Ectodermal cell (in vitro differentiated cells): ENCODE measurements around the gene DTNBP1.

Experiments
- H3K27ac ChIP-seq: 2 replicates; pipeline ENCODE4 v1.7.0; 2013; ENCODE audit warnings: mild to moderate bottlenecking, low read depth, low read length; ENCODE audit not compliant: insufficient read depth, poor library complexity, severe bottlenecking
- H3K27me3 ChIP-seq: 2 replicates; pipeline ENCODE4 v1.7.0; 2013; ENCODE audit warnings: mild to moderate bottlenecking, low read length; ENCODE audit not compliant: insufficient read depth, control insufficient read depth, poor library complexity, severe bottlenecking
- H3K36me3 ChIP-seq: one replicate; pipeline ENCODE4 v1.7.0; 2013; ENCODE audit warnings: low read length; ENCODE audit not compliant: control insufficient read depth, insufficient read depth
- H3K4me1 ChIP-seq: one replicate; pipeline ENCODE4 v1.7.0; 2013; ENCODE audit warnings: low read length; ENCODE audit not compliant: control insufficient read depth, insufficient read depth
- H3K4me3 ChIP-seq: 2 replicates; pipeline ENCODE4 v1.7.0; 2013; ENCODE audit warnings: low read depth, low read length, control low read depth; ENCODE audit not compliant: insufficient read depth
- H3K9me3 ChIP-seq: 2 replicates; pipeline ENCODE4 v1.7.0; 2013; ENCODE audit warnings: mild to moderate bottlenecking, low read length, moderate library complexity; ENCODE audit not compliant: control insufficient read depth
- WGBS, 2 experiments: methylation state at CpG; one replicate each; pipeline ENCODE4 v1.1.7; 2013; ENCODE audit warnings: missing lambda C conversion rate in 2 of 2; 5-methylcytosine and 5-hydroxymethylcytosine counted together

Gene DTNBP1

DNA sequence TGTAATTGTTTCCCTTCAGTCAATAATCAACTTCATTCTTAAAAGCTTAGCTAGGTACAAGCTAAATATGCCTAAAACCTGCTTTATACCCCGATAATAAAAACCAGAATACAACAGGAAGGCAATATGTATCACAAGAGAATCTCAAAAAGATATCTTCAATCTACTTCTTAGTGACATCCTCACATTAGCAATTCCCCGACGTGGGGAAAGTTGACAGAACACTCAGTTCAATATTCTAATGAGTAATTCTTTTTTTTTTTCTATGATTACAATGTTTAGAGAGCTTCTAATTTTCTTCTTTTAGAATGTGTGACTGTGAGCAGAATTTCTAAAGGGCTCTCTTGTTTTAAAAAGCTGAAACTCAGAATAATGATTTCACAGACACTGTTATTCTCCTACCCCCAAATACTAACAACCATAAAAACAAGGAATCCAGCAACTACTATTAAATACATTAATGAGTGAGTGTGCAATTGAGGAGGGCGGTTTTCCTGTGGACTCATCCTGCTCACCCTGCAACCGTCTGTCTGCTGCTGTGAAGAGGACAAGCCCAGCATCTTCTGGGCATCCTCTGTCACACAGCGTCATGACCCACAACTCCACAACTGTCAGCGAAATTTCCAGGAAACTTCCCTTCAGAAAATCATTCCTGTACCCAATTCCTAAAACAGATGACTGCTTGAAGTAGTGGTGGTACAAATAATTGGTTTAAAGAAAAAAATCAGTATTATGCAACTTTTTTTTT lies 68.1 kb downstream of the DTNBP1 start:
- Histone ChIP-seq H3K27ac (no peak overlapping the region), H3K4me1 (no peaks in the 10 kb centered on the region), H3K4me3 (no peak overlapping the region), H3K36me3 (no peaks in the 10 kb centered on the region), H3K9me3 (no peaks in the 10 kb centered on the region), H3K27me3 (no peaks in the 10 kb centered on the region)
- 95 to 97% methylated on average over 4 to 7 of the region's 7 CpGs for WGBS, 2 experiments

DNA sequence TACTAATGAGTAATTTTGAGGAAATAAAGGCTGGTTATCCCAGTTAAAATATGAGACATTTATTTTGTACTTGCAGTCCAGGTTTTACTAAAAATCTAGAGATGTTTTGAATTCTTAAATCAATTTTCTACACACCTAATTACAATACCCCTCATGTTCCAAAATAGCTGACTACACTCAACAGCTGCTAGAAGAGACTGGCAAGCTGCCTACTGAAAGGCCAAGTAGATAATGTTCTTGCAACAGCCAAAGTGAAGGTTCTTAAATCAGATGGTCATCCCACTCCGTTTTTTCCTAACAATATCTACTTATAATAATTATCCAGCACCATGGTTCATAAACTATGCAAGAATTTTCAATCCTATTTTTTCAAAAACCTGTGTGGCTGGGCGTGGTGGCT lies 69.0 kb downstream of the DTNBP1 start:
- Histone ChIP-seq H3K27me3 (no peaks in the 10 kb centered on the region), H3K27ac (no peak overlapping the region), H3K4me3 (no peak overlapping the region), H3K36me3 (no peaks in the 10 kb centered on the region), H3K4me1 (no peaks in the 10 kb centered on the region), H3K9me3 (no peaks in the 10 kb centered on the region)
- 88 to 89% methylated on average over 2 of the region's 2 CpGs for WGBS, 2 experiments

DNA sequence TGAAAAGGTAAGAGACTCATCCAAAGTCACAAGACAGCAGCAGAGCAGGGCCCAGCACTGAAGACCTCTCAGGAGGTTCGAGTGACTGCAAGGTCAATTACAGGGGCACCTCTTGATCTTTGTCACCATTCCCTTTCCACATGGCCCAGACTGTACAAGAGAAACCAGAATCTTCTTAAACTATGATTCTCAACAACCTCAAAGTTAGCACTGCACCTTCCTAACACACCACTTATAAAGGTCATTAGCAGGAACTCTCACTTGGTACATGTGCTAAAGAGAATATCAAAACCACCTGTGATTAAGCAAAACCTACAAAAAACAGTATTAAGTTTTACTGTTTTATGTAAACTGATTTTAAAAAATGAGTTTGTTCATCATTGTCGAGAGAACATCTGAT lies 70.2 kb downstream of the DTNBP1 start:
- H3K4me1 ChIP-seq = no peaks in the 10 kb centered on the region
- H3K4me3 ChIP-seq = no peak overlapping the region
- H3K9me3 ChIP-seq = no peaks in the 10 kb centered on the region
- no peaks in the 10 kb centered on the region for H3K27me3 ChIP-seq
- 86 to 92% methylated on average over 1 of the region's 2 CpGs for WGBS, 2 experiments
- no peaks in the 10 kb centered on the region for H3K36me3 ChIP-seq
- H3K27ac ChIP-seq = no peak overlapping the region

DNA sequence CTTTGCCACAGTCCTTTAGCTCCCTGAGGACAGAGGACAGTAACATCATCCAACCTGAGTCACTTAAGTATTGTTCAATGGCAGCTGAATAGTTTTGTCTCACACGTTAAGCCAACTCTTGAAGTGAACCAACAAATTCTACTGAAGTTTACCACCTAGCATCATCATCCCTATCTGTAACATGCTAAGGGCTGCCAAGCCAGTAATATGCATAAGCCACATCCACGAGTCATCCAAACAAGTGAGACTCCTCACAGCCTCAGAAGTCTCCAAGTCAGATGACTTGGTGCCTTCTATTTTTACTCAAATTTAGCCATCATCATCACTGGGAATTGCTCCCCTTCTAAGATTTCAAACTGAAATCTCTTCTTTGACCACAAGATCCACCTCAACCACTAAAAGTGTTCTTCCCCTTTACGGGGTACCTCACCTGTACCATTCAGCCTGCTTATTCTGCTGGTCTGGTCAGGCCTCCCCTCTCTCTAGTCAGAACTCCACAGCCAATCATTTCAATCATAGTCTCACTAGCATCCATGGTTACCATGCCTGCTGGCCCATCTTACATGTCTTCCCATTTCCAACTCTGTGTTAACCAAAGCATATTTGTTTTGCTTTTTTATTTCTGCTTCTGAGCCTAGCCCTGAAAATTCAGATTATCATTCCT lies 73.7 kb downstream of the DTNBP1 start:
- 75 to 85% methylated on average over 3 of the region's 3 CpGs for WGBS, 2 experiments
- Histone ChIP-seq H3K9me3 (no peaks in the 10 kb centered on the region), H3K27ac (no peak overlapping the region), H3K4me1 (no peaks in the 10 kb centered on the region), H3K36me3 (no peaks in the 10 kb centered on the region), H3K27me3 (no peaks in the 10 kb centered on the region), H3K4me3 (no peak overlapping the region)

DNA sequence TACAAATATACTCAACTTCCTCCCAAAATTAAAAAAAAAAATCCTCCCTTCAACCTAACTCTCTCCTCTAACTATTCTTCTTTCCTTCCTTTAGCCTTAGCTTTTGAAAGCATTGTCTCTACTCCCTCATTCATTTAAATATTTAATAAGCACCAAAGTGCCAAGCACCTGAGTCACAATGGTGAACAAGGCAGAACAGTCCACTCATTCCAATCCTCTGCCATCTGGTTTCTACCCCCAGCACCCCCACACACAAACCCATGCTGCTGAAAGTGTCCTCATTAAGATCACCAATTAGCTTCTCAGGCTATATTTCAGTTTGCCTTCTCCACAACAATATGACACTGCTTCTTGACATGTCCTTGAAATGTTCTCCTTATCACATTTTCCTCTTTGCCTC lies 76.3 kb downstream of the DTNBP1 start:
- H3K4me1 ChIP-seq = no peaks in the 10 kb centered on the region
- no peaks in the 10 kb centered on the region for H3K36me3 ChIP-seq
- H3K4me3 ChIP-seq = no peak overlapping the region
- no peaks in the 10 kb centered on the region for H3K9me3 ChIP-seq
- H3K27me3 ChIP-seq = no peaks in the 10 kb centered on the region
- no peak overlapping the region for H3K27ac ChIP-seq

DNA sequence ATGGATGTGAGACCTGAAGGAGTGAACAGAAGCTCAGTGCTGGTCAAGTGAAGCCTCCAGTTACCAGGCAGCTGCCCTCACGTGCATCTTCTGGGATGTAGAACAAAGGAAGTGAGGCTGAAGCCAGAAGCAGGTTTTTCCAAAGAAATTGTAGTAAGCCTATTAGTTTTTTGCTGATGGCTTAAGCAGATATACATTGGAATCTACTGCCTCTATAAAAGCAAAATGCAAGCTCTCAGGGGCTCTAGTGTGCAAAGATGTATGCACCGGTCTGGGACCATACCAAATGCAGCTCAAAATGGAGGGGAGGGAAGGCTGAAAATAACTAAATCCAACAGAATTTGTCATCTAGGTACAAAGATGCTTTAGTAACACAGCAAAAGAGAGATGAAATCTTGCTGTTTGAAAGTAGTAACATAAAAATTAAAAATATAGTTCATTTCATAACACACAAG lies 77.0 kb downstream of the DTNBP1 start:
- Histone ChIP-seq H3K4me1 (no peaks in the 10 kb centered on the region), H3K27ac (no peak overlapping the region), H3K9me3 (no peaks in the 10 kb centered on the region), H3K36me3 (no peaks in the 10 kb centered on the region), H3K27me3 (no peaks in the 10 kb centered on the region), H3K4me3 (no peak overlapping the region)
- WGBS, 2 experiments = 54 to 79% methylated on average over 2 of the region's 2 CpGs

DNA sequence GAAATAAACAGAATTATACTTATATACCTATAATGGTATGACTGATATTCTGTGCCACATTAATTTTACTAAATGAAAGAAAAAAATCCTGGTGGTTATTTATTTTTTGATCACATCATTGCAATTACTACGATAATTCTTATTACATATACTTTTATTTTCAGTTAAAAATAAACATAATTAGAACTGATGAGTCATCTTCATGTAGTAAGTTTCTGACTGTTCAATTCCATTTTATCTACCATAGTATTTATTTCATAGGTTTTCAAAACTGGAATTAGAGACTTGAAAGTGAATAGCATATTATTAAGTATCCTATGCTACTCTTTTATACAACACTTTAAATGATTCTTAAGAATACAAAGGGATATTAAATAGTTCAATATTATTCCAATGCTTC lies 80.3 kb downstream of the DTNBP1 start:
- Histone ChIP-seq H3K27ac (no peak overlapping the region), H3K27me3 (no peaks in the 10 kb centered on the region), H3K9me3 (no peaks in the 10 kb centered on the region), H3K4me3 (no peak overlapping the region), H3K36me3 (no peaks in the 10 kb centered on the region), H3K4me1 (no peaks in the 10 kb centered on the region)
- no CpG with 5 or more reads among the region's 1 CpG for WGBS, 2 experiments

DNA sequence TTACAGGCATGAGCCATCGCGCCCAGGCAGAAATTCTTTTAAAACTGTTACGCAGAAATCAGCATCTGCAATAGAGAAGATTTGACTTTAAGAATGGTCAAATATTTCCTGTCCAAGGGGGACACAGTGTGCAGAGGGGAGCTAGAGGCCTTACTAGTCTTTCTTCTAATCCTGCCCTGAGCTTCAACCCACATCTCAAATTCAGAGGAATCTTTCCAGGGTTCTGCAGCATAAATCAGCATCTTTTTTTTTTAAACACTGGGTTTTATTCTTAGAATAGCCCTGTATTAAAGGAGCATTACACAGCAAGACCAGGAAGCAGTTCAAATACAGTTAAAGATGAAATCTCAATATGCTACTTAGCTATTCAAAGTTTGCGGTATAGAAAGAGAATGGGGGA lies 81.1 kb downstream of the DTNBP1 start:
- Histone ChIP-seq H3K27me3 (no peaks in the 10 kb centered on the region), H3K4me1 (no peaks in the 10 kb centered on the region), H3K36me3 (no peaks in the 10 kb centered on the region), H3K4me3 (no peak overlapping the region), H3K9me3 (no peaks in the 10 kb centered on the region), H3K27ac (no peak overlapping the region)
- WGBS, 2 experiments = 96 to 100% methylated on average over 3 of the region's 4 CpGs

DNA sequence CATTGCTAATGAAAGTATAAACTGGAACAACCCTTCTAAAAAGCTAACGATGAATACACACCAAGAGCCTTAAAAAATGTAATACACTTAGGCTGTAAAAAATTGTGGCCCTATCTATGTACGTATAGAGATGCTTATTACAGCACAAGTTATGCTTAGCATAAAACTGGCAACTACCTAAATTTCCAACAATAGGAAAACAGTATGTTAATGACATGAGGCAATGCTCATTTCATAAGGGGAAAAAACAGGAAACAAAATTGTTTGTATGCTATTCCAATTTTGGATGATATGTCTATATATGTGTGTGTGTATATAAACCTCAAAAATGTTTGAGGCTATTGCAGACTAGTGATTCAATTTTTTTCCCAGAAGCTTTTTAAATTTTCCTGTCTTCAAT lies 82.5 kb downstream of the DTNBP1 start:
- Histone ChIP-seq H3K9me3 (no peaks in the 10 kb centered on the region), H3K36me3 (no peaks in the 10 kb centered on the region), H3K4me1 (no peaks in the 10 kb centered on the region), H3K27ac (no peak overlapping the region), H3K27me3 (no peaks in the 10 kb centered on the region), H3K4me3 (no peak overlapping the region)
- WGBS, 2 experiments = 97% methylated on average over 2 of the region's 2 CpGs; no CpG with 5 or more reads in 1 of the 2 experiments

DNA sequence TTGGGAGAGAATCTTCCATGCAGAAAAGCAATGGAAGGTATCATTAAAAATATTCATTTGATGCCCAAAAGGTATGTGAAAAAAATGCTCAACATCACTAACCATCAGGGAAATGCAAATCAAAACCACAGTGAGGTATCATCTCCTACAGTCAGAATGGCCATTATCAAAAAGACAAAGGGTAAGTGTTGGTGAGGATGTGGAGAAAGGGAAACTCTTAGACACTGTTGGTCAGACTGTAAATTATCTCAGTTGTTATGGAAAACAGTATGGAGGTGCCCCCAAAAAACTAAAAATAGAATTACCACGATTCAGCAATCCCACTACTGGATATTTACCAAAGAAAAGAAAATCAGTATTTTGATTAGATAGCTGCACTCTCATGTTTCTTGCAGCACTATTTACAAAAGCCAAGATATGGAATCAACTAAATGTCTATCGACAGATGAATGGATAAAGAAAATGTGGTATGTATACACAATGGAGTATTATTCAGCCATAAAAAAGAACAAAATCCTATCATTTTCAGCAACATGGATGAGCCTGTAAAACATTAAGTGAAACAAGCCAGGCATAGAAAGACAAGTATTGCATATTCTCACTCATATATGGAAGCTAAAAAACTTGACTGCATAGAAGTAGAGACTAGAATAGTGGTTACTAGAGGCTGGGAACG lies 84.0 kb downstream of the DTNBP1 start:
- H3K27ac ChIP-seq = no peak overlapping the region
- H3K27me3 ChIP-seq = no peaks in the 10 kb centered on the region
- 94 to 100% methylated on average over 1 to 3 of the region's 3 CpGs for WGBS, 2 experiments
- H3K4me3 ChIP-seq = no peak overlapping the region
- no peaks in the 10 kb centered on the region for H3K36me3 ChIP-seq
- no peaks in the 10 kb centered on the region for H3K9me3 ChIP-seq
- no peaks in the 10 kb centered on the region for H3K4me1 ChIP-seq
